PFSK-1 (cell line): Measurements from ENCODE around the gene PTGER1.

Experiments
- POLR2AphosphoS5 ChIP-seq: IDR thresholded peaks from 2 replicates; pipeline ENCODE4 v1.6.1; 2012; ENCODE audit warnings: low read depth, mild to moderate bottlenecking, control low read depth, low read length, moderate library complexity
- REST ChIP-seq, 2 experiments: IDR thresholded peaks; 2 replicates each; pipeline versions ENCODE4 v1.6.1 to v1.8.0; 2011 to 2012; ENCODE audit warnings: low read depth in 2 of 2, low read length in 2 of 2, control low read depth in 1 of 2, inconsistent platforms in 1 of 2, mild to moderate bottlenecking in 1 of 2, moderate library complexity in 1 of 2; ENCODE audit not compliant: insufficient read depth in 1 of 2
- SIN3A ChIP-seq: IDR thresholded peaks from 2 replicates; pipeline ENCODE4 v1.6.1; 2012; ENCODE audit warnings: mild to moderate bottlenecking, low read length, moderate library complexity, borderline replicate concordance; ENCODE audit not compliant: insufficient read depth

DNA sequence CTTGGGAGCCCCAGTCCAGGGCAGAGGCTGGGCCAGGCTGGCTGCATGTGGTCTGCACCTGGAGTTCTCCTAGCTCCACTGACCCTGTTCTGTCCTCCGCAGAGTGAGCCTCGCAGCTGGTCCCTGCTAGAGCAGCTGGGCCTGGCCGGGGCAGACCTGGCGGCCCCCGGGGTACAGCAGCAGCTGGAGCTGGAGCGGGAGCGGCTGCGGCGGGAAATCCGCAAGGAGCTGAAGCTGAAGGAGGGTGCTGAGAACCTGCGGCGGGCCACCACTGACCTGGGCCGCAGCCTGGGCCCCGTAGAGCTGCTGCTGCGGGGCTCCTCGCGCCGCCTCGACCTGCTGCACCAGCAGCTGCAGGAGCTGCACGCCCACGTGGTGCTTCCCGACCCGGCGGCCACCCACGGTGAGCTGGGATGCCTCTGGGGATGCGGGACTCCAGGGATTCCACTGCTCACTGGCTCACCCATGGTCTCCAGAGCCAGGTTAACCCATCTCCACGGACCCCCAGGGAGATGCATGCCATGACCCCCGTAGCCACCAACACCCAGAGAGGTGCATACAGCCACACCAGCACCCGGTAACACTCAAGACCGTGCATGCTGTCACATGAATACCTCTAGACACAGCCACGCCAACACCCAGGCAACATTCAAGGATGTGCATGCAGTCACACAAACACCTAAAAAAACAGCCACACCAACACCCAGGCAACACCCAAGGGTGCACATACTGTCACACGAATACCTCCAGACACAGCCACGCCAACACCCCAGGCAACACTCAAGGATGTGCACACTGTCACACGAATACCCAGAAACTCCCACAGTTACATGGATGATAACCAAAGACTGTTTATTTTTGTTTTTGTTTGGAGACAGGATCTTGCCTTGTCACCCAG lies 33.9 kb downstream of the PTGER1 start:
- TF ChIP-seq REST (IDR thresholded peaks at IDR 0.05; ENCODE audit: insufficient read depth in 1 of 2, low read depth in 2 of 2, low read length in 2 of 2) (no peak), POLR2AphosphoS5 (no peak), SIN3A (no peak)
